GM21360 (cell line): ENCODE measurements around the gene HERC5.
"Not testable (repeated sequence)": the region's sequence is repeated elsewhere in the genome, so short reads cannot be mapped to it uniquely, and the experiment has no call there.

Source experiments
- ATAC-seq: cut with Tn5 transposase; IDR thresholded peaks from one replicate; pipeline ENCODE4 v1.9.1; 2021; ENCODE audit warnings: mild to moderate bottlenecking, moderate library complexity; ENCODE audit not compliant: unreplicated experiment

HERC5 gene

GRCh38 chr4:88447371-88448095, 9.4 kb upstream of the HERC5 start:
- ATAC-seq = no peak

DNA sequence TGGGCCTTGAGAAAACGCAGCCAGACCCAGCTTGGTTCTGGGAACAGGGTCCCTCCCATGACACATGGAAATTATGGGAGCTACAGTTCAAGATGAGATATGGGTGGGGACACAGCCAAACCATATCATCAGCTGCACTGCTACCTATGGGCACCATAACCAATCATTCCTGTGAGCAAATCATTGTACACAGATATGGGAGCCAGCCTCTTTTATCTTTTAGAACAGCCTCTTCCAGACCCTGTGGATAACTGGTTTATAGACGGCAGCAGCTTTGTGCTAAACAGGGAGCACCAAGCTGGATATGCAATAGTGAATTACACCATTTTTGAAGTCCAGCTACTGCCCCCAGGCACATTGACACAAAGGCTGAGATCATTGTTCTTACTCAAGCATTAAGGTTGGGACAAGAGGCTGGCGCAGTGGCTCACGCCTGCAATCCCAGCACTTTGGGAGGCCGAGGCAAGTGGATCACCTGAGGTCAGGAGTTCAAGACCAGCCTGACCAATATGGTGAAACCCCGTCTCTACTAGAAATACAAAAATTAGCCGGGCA, 8.6 kb upstream of the HERC5 start:
- not testable (repeated sequence) for ATAC-seq

DNA sequence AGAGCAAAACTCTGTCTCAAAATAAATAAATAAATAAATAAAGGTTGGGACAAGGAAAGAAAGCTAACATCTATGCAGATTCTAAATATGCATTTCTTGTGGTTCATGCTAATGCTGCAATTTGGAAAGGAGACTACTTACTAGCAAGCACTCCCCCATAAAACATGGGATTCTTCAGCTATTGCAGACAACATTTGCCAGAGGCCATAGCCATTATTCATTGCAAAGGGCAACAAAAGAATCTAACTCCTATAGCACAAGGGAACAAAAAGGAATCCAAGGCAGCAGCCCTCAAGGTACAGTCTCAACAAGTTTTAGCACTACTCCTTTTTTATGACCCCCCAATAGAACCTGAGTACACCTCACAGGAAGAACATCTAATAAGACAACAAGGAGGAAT, 8.0 kb upstream of the HERC5 start:
- no peak for ATAC-seq

GRCh38 chr4:88449290-88449689, 7.6 kb upstream of the HERC5 start:
- ATAC-seq = no peak

DNA sequence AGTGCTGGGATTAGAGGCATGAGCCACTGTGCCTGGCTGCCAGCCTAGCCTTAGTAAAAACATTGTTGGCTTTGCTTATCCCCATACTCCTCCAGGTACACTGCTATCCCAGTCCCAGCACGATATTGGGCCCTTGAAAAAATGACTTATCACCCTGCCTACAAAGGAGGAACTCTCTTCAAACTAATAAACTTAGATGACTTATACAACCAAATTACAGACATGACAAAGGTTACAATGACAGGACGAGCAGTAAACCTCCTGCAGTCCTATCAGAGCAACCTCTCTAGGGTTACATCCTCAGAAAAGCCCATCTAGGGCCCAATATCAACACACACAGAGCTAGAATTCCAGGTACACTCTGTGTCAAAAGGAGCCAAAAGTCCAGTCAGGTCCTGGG, 5.7 kb upstream of the HERC5 start:
- ATAC-seq = no peak

DNA sequence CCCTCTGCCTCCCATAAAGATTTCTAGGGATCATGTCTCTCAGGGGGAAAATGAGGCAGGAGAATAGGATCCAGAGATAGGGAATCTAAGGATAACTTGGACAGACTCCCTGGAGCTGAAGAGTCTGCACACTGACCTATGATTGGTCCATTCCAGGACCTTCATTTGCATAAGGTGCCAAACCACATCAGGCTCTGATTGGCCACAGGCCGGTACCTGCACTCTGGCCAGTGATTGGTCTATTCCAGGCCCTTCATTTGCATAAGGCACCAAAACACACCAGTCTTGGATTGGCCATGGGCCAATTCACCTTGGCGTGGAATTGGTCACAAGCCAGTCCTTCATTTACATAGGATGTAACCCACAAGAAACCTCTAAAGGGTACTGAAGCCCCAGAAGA, 4.0 kb upstream of the HERC5 start:
- ATAC-seq = no peak

GRCh38 chr4:88457307-88458103, 586 bp downstream of the HERC5 start:
- peak; percentile 43 for ATAC-seq

DNA sequence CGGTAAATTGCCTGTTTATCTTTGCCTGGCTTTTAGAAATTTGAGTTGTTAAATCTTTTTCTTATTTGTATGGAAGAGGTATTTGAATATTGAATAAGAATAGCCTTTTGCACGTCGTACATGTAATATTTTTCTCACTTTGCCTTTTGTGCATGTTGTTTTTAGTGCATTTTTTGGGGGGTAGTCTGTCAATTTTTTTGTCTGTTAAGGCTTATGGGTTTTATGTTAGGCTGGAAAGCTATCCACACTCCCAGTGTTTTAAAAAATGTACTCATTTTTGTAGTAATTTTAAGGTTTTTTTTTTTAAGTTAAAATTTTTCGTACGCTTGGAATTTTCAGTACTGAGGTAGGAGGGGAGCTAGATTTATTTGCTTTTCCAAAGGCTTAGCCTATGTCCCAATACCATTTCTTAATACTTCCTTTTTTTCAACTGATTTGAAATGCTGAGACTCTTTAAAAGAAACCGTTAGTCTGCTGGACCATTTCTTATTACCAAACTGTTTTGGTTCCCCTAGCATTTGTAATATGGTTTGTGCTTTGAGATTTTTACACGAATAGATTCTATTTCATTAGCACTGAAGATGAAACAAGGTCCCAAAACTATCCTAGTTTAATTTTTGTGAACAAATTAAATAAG, 1.3 kb downstream of the HERC5 start:
- ATAC-seq = no peak

GRCh38 chr4:88465653-88466192, 8.8 kb downstream of the HERC5 start:
- ATAC-seq = no peak

DNA sequence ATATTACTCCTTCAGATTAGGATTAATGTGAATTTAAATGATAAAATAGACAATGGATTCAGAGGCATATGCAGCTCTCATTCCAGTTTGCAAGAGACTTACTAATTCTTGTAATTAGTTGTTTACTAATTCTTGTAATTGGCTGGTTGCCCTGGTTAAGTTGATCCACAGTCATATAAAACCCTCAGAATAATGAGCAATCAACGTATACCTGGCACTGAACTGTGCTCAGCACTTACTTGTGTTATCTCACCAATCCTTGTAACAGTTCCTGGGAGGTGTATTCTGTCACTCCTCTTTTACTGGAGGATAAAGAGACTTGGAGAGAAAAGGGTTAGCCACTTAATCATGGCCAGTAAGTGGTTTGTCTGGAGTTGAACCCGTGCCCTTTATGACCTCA, 10.5 kb downstream of the HERC5 start:
- ATAC-seq = no peak

DNA sequence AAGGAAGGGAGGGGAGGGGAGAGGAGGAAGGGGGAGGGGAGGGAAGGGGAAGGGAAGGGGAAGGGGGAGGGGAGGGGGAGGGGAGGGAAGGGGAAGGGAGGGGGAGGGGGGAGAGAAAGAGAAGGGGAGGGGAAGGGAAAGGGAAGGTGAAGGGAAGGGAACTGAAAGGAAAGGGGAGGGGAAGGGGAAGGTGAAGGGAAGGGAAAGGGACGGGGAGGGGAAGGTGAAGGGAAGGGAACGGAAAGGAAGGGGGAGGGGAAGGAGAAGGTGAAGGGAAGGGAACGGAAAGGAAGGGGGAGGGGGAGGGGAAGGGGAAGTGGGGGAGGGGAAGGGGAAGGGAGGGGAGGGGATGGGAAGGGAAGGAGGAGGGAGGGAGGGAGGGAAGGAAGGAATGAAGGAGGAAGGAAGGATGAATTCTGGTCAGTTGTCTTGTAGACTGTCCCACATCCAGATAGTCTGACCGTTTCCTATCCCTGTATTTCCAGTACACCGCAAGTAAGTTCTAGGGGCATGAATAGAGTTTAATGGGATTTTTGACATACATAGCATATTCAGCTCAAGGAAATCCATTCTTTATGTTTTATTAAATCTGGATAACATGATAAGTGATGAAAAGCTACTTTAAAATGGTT, 20.4 kb downstream of the HERC5 start:
- no peak for ATAC-seq

- no peak for ATAC-seq
These were observed 21.3 kb downstream of the HERC5 start for GRCh38 chr4:88478247-88478646.

- no peak for ATAC-seq
These were observed 24.6 kb downstream of the HERC5 start for GRCh38 chr4:88481537-88481936.

DNA sequence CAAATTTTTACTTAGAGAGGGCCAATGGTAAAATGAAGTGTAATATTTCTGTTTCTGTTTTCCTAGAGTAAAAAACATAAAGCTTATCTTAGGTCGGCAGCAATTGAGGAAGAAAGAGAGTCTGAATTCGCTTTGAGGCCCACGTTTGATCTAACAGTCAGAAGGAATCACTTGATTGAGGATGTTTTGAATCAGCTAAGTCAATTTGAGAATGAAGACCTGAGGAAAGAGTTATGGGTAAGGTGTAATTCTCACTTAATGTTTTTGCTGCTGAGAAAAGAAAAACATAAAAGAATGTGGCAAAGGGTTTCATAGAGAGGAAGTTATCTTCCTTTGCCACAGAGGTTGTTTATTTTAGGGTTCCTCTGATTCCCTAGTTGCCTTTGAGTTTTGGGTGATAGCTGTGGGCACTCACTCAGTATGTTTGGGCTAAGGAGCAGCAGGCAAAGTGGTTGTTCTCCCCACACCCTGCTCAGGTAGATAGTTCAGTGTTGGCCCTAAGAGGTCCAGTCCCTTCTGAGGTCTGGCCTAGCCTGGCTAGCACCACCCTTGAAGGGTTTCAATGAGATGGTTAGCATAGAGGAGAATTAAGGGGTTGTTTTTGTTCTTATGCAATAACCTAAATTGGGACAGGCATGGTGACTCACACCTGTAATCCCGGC, 32.3 kb downstream of the HERC5 start:
- no peak for ATAC-seq

- ATAC-seq = no peak
These were observed 41.0 kb downstream of the HERC5 start for GRCh38 chr4:88497859-88498409.

DNA sequence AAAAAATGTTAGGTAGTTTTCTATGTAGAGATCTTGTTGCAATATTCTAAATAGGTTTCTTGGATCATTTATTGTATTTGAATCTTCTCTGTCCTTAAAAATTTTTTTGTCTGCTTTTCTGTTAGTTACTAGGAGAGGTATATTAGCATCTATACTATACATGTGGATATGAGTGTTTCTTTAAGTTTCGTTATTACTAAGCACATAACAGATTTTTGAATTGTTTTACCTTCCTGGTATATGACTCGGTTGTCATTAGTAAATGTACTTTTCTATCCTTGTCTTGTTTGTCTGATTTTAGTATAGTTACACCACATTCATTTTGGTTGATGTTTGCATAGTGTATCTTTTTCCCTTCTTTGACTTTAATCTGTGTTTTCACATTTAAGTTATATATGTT, 46.4 kb downstream of the HERC5 start:
- ATAC-seq = no peak

GRCh38 chr4:88511236-88511635, 54.3 kb downstream of the HERC5 start:
- ATAC-seq = no peak

DNA sequence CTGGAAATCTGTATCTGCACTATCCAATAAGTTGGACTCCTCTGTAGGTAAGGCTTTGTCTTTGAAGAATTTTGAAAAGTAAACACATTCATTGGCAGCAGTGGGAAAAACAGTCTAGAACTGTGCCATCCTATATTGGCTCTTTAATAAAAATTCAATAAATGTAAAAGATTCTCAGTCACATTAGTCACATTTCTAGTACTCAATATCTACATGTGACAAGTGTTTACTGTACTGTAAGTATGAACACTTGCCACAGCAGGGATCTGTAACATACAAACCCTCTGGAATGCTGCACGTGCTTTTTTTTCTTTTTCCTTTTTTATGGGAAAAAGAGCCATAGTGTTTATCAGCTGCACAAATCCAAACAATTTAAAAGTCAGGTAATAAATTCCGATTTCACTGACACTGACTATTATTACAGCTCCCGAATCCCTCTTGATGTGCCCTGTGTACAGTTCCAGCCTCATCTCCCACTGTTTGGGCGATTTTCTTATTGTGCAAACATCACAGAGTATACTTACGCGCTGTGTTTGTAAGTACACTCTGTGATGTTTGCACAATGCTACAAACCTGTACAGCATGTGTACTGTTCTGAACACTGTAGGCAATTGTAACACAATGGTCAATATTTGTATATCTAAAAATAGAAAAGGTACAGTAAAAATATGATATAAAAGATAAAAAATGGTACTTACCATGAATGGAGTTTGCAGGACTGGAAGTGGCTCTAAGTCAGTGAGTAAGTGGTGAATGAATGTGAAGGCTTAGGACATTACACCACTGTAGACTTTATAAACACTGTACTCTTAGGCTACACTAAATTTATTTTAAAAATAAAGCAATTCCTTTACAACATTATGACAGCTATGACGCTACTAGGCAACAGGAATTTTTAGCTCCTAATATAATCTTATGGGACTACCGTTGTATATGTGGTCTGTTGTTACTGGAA, 57.9 kb downstream of the HERC5 start:
- ATAC-seq = no peak

DNA sequence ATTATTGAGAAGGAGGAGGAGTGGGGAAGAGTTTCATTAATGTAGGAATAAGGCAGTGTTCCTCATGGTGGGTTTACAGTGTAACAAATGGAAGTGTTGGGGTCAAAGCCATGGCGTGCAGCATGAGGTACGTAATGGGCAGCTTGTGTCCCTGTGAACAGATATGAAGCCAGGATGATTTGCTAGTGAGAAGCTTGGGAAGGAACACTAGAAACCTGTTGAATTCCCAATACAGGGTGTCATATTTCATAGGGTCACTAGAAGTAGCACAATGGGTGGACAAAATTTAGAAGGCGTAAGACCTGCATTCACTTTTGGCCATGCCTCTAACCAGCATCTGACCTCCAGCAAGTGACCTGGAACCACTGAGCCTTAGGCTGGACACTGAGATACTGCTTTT, 59.8 kb downstream of the HERC5 start:
- ATAC-seq = no peak
